HS-27A (cell line): ENCODE results near the gene GABBR2.

Experiments used
- DNase-seq: peaks from one replicate; pipeline ENCODE4 v3.0.0-alpha.2; 2012; ENCODE audit warnings: low read depth, missing footprints

GABBR2 gene

GRCh38 chr9:98541684-98542230 lies 167.0 kb downstream of the GABBR2 start:
- no peak for DNase-seq

GRCh38 chr9:98540476-98540875 lies 168.3 kb downstream of the GABBR2 start:
- no peak for DNase-seq

GRCh38 chr9:98539954-98540353 lies 168.8 kb downstream of the GABBR2 start:
- DNase-seq, result no peak

- DNase-seq, result no peak
Observed at GRCh38 chr9:98538626-98539031, 170.1 kb downstream of the GABBR2 start.

GRCh38 chr9:98538203-98538602 lies 170.5 kb downstream of the GABBR2 start:
- DNase-seq, result no peak

DNA sequence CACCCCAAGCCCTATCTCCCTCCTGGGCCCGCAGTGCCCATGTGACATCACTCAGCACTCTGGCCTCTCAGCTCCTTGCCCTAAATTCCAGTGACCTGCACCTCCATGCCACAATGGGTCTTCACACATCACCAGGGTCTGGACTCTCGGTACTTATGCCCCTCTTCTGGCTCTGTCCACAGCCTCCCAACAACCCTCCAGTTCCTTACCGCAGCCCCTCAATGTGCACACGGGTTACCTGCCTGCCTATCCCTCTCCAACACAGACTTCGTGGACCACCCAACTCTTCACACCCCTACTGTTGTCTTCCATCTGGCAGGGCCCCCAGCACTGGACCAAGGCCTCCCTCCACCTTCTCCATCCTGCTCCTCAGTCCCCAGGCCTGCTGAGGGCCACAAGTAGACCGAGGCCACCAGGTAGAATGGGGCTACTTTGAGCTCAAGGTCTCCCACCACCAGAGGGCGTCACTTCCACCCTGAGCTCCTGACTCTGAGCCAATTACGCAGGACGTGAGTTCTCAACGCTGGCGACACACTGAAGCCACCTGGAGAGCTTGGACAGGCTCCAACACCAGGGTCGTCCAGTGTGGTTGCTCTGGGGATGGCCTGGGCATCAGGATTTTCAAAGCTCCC lies 172.1 kb downstream of the GABBR2 start:
- no peak for DNase-seq

- no peak for DNase-seq
Observed at GRCh38 chr9:98533866-98534265, 174.9 kb downstream of the GABBR2 start.

DNA sequence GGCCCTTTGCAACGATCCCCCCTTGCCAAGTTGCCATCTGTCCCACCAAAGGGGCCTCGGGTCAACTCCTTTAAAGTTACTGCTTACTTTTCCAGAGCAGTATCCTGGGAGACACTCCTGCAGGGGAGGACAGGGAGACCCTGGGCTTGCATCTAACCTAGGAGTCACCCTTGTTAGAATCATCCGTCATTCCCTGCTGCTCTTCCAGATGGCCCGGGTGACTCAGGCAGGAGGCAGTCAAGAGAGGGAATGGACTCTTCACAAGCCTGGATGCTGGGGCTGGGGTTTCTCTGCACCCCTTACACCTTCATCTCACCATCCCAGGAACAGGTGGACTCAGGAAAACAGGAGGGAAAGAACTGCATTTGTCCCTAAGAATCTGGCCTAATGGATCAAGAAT lies 175.6 kb downstream of the GABBR2 start:
- DNase-seq, result no peak

DNA sequence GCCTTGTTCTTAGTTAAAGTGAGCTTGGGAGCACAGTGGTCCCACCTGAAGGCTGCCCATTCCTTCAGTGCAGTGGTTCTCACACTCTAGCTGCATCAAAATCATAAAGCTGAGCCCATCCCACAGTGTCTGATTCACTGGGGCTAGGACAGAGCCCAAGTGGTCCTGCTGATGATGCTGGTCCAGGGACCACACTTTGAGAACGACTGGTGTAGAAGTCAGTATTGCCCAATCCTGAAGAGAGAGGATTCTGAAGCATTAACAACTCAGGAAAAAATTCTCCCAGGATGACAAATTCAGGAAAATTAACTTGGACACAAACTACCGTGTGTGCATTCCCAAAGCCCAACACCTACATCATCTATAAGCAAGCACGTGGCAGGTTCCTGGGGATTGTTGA lies 176.2 kb downstream of the GABBR2 start:
- DNase-seq, result no peak

DNA sequence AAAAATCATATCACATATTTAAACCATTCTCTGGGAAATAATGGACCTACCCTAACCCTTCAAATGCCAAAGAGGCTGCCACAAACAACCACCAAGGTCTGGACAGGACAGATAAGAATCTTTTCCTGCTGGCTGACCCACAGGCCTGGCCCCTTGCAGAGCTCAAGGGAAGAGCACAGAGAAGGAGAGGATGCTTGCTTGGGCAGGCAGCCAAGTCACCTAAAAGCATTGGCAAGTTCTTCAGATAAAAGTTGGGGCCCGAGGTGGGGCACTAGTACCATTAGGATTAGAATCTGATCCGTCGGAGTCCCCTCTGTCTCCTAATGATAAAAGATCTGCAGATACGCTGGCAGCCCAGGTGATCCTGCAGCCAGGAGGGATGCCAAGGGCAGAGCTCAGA lies 176.6 kb downstream of the GABBR2 start:
- no peak for DNase-seq

DNA sequence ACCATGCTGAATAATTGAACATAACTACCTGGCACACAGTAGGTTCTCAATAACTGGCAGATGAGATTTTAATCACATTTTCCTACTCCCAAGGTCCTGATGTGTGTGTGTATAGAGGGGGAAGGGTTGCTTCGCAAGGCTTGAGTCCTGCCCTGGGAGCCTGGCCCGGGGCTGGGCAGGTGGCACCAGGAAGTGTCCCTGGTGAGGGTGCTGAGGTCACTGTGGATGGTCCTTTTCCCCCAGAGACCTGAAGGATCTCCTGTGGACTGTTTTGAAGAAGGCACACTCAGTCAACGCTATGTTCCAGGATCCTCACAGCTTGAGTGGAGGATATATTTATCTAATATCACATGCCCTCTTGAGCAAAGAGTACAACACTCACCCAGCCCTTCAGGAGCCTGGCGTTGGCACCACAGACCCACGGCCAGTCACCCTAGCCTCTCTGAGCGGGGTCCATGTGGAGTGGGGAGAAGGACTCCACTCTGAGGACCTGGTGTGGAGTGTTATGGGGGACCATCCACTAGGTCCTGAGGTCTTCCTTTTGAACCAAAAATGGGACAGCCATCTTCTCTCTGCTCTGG lies 177.8 kb downstream of the GABBR2 start:
- DNase-seq, result no peak

- no peak for DNase-seq
Observed at GRCh38 chr9:98530275-98530674, 178.5 kb downstream of the GABBR2 start.

- DNase-seq, result no peak
Observed at GRCh38 chr9:98529841-98530240, 178.9 kb downstream of the GABBR2 start.

DNA sequence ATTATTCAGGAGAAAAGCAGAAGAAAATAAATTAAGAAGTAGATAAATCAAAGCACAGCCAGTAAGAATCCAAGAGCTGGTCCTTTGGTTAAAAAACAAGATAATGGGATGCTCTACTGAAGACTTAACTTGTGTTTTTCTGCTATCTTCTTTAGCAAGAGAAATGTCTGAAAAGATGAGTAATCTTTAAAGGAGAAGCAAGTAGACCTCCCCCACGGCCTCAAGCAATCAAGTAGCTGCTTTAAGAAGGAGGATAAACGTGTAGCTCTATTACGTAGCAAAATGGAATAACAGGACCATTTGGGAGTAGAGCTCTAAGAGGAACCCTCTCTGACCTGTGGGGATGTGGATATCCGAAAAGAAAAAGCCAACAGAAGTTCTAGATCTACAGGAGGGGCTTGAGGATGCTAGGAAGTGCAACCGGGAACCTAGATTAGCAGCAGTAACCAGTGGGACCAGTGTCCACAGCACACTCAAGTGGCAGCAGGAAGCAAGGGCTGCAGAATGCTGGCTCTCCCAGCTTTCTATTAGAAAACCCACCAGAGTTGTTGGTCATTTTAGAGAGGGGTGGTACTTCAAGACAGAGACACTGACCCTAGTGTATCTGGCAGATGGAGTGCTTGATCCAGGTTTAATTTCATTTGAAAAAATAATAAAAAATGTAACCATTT lies 185.4 kb downstream of the GABBR2 start:
- DNase-seq, result no peak

- DNase-seq, result no peak
Observed at GRCh38 chr9:98522487-98522886, 186.2 kb downstream of the GABBR2 start.

DNA sequence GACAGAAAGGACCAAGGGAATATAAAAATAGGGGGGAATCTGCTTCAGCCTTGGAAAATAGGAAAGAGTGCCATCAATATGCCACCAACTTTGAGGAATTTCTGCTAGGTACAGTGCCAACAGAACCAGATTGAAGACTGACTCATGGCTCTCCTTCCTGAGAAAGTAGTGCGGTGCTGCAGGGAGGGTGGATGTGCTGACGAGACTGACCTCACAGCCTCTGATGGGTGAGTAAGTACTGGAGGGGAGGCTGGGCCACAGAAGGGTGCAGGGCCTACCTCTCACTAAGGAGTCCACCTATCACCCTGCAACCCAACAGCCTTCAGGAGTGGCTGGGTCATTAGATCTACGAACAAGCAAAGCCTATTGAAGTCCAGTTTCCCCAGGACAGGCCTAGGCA lies 187.6 kb downstream of the GABBR2 start:
- DNase-seq, result peak; percentile 20

DNA sequence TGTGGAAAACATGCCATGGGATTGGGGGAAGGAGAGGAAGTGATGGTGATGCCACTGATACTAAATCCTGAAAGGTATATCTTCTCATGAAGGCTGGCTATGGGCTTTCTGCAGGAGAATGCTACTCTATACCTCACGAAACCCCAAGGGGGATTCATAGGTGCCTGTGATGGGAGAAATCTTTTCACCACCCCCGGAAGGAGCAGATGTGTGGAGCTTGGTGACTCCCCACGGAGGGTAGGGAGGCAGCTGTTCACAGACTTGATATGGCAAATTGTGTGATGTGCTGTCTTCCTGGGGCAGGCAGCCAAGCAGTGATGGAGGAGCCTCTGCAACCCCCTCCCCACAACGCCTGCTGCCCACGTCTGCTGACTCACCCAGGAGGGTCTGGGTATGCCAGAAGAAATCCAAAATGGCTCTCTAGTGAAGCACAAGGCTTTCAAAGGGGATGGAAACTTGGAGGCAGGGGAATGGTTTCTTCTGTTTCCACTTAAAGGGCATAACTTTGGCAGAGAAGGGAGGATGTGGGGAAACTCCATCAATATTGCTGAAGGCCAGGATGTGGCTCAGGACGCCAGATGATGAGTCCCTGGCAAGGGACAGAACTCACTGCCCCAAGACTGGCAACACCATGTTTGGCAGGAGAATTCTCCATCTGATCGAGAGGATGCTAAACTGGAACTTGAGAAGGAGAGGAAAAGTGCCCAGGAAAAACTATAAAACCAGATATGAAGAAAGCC lies 188.3 kb downstream of the GABBR2 start:
- no peak for DNase-seq

GRCh38 chr9:98519641-98520040 lies 189.1 kb downstream of the GABBR2 start:
- no peak for DNase-seq

DNA sequence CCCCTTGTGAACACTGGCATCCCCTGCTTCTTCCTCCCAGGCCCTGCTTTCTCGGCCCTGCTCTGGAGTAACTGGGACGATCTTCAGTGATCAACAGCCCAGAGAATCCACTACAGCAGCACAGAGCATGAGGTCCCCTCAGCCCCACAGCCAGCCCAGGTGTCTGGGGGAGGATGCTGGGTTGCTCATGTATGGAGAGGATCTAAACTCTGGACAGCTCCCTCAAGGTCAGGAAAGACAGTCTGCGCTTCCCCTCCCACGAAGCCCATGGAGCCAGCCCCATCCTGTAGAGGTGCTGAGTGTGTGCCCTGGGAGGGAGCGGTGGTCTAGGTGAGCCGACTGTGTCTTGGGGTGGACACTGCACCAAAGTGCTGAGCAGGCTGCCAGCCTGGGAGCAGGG lies 190.2 kb downstream of the GABBR2 start:
- DNase-seq, result no peak

GRCh38 chr9:98517761-98518160 lies 191.0 kb downstream of the GABBR2 start:
- DNase-seq, result no peak

DNA sequence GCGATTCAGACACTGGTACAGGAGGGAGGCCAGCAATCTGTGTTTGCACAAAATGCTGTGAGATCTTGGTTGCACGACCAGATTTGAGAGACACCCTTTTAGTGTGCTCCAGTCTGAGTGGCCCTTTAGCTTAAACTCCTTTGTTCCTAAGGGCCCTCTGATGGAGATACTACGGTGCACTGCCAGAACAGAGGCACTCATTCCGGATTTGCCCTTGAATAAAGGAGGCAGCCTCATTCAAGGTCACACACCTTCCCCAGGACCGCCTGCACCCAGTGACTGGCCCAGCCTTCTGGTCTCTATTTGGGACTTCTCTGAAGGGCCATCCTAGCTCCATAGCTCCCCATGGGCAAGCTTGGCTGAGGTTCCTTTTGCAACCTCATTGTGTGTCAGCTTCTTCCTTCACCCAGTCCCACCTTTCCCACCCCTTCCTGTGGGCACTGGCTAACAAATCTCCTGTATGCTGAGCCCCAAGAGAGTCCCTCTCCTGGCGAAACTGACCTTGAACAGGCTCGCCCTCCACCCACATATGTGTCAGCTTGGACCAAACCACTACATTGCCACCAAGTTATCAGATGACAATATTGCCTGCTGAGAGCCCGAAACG lies 191.7 kb downstream of the GABBR2 start:
- DNase-seq, result no peak

- DNase-seq, result no peak
Observed at GRCh38 chr9:98516205-98516896, 192.4 kb downstream of the GABBR2 start.
